GM19372 (cell line): ENCODE results near the gene TOP3B.
"Not testable (repeated sequence)": the region's sequence is repeated elsewhere in the genome, so short reads cannot be mapped to it uniquely, and the experiment has no call there.

ENCODE experiments used
- ATAC-seq: cut with Tn5 transposase; IDR thresholded peaks from one replicate; pipeline ENCODE4 v1.9.1; 2021; ENCODE audit warnings: mild to moderate bottlenecking, low read depth, moderate library complexity; ENCODE audit not compliant: unreplicated experiment

TOP3B gene

GRCh38 chr22:21932347-21932746 is 50.2 kb downstream of the TOP3B start:
- ATAC-seq: no peak

DNA sequence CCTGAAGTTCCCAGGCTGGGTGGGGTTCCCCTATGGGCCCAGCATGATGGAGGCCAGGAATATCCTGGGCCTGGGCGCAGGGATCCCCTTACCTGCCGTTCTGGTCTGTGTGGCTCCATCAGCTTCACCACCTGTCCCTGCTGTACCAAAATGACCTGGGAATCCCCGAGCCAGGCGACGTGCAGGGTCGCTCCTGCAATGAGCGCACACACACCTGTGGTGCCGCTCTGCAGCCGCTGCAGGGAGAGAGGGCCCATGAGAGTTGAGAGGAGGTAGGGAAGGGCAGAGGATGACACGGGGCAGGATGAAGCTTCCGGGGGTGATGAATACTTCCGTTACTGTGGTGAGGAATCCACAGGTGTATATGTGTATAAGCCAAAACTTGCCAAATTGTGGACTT is 51.5 kb downstream of the TOP3B start:
- no peak for ATAC-seq

DNA sequence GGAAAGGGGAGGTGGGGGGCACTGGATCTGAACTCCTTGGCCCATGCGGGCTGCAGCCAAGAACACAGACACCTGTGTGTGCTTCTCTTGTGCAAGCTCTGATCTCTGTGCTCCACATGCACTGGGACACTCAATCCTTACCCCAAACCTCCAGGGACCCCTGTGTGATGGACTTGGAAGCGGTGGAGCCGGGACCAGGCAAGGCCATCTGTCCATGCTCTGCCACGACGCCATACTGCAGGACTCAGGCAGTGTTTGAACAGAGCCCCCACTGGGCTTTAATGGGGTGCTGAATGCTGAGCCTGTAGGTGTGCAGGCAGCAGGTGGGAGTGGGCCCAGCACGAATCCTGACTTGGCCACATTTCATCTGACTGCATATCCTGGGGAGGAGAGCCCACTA is 53.3 kb downstream of the TOP3B start:
- ATAC-seq: no peak

DNA sequence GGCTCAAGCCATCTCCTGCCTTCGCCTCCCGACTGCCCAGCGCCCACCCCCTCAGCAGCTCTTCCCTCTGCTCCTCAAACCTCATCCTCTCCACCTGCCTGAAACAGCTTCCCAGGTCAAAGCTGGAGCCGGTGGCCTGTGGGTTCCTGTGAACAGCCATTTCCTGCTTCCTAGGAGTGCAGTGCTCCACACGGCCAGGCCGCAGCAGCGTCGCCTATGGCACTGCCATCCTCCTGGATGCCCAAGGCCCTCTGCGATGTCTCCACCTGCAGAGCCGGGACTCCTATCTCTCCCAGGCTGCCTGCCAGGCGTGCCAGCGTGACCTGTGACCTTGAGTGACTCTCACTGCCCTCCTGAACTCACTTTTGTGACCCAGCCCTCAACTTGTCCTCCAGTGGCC is 54.5 kb downstream of the TOP3B start:
- ATAC-seq: no peak

DNA sequence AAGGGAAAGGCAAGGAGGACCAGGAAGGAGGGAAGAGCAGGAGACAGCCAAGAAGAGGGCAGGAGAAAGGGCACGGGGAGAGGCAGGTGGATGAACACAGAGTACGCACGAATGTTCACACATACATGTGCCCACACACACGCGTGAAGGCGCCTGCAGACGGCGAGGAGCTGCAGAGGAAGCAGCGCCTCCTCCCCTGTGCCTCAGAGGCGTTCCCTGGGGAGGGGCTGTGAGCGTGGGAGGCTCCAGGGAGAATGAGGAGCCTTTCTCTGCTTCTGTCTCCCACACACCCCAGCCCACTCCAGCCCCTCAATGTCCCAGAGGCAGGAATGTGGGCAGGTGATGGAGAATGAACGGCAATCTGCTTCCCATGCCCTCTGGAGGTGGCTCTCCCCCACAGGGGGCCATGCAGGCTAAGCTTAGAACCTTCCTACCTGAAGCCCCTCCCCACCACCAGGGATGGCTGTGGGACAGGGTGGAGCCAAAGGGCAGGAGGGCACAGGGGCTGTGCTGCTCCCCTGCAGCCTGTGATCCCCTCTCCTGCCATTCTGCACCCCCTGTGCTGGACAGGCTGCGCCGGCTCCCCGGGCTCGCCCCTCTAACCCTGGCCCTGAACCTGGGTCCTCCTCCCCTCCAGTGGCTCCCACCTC is 55.3 kb downstream of the TOP3B start:
- ATAC-seq: no peak

- no peak for ATAC-seq
Measured at GRCh38 chr22:21926728-21927127, 55.9 kb downstream of the TOP3B start.

- ATAC-seq: no peak
Measured at GRCh38 chr22:21923163-21923561, 59.4 kb downstream of the TOP3B start.

- ATAC-seq: no peak
Measured at GRCh38 chr22:21922370-21923162, 60.0 kb downstream of the TOP3B start.

- ATAC-seq: no peak
Measured at GRCh38 chr22:21921729-21922128, 60.9 kb downstream of the TOP3B start.

GRCh38 chr22:21921184-21921721 is 61.3 kb downstream of the TOP3B start:
- ATAC-seq: no peak

- no peak for ATAC-seq
Measured at GRCh38 chr22:21920341-21921183, 62.0 kb downstream of the TOP3B start.

DNA sequence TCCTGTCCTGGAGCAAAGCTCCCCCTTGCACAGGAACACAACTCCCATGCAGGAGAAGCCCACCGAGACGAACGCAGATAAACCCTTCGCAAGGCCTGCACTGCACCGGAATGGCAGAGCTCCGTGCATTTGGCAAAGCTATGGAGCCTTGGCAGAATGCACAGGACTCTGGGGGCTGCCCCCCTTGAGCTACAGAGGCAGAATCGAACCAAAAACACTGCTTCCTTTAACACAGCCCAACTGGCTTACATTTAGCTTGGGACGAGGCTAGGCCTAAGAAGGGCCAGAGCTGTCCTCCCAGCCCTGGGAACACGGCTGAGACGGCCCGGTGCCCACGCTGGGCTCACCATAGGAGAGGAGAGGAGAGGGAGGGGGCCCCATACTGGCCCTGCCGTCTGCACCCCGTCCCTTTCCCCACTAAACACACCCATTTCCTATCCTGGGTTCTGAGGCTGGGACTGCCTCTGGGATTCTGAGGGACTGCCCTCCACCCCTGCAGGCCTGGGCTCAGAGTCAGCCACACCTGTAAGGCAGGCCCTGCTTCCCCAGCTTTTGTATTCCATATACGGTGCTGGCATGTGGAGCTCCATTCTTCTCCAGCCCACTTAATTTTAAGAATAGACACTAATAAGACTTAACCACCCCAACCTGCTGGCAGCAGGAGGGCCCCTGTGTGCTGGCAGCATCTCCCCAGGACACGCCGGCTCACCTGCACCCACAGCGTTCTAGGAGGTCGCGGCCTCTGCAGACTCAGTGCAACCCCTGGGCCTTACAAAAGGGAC is 62.9 kb downstream of the TOP3B start:
- ATAC-seq: no peak

GRCh38 chr22:21918466-21919185 is 64.0 kb downstream of the TOP3B start:
- ATAC-seq: no peak

- no peak for ATAC-seq
Measured at GRCh38 chr22:21917959-21918261, 64.7 kb downstream of the TOP3B start.

- ATAC-seq: no peak
Measured at GRCh38 chr22:21917181-21917958, 65.2 kb downstream of the TOP3B start.

DNA sequence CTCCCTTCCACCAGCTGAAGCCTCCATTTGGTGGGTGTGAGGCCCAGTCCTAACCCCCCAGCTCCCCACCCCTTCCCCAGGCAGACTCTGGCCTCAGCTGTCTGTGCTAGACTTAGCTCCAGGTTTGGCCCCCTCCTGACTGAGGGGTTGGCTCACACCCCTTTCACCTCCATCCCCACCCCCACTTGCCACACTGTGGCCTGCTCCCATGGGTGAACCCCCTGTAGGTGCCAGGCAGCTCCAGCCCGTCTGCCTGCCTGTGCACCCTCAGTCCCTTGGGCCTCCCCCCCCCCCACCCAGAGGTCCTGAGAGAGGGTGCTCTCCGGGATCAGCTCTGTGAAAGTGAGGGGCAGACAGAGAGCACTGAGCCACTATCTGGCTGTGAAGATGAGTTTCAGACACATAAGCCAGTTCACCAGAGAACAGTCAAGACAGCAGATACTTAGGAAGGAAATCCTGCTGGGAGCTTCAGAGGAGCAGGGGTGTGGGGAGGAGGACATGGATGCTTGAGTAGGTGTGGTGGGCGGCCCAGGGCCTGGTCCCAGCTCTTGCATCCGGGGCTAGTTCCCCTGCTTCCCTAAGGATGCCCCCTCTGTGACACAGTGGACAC is 66.2 kb downstream of the TOP3B start:
- ATAC-seq: no peak

DNA sequence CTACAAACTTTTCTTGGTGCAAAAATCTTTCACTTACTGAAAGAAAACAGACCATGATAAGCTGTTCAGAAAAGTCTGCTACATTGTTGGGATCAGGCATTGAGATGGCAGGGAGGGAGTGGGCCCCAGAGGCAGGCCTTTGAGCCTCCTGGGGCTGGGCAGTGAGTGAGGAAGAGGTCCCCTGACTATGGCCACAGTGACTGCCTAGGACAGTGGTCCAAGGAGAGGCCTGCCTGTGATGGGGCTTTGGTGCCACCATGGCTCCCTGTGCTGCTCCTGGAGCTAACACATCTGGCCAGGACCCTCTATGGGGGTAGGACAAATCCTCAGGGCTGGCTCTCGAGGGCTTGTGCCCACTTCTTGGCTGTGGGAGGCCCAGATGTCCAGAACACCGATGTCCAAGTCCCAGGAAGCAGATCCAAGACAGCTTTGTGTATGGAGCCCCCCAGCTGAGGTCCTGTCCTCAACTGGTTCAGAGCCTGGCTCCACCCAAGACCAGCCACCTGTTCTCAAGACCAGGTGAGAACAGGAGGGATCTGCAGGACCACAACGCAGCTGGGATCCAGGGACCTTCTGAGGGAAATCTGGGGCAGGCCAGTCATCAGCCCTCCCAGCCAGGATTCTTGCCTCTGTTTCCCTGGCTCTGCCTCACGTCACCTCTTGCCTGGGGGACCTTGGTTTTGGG is 66.8 kb downstream of the TOP3B start:
- ATAC-seq: no peak

DNA sequence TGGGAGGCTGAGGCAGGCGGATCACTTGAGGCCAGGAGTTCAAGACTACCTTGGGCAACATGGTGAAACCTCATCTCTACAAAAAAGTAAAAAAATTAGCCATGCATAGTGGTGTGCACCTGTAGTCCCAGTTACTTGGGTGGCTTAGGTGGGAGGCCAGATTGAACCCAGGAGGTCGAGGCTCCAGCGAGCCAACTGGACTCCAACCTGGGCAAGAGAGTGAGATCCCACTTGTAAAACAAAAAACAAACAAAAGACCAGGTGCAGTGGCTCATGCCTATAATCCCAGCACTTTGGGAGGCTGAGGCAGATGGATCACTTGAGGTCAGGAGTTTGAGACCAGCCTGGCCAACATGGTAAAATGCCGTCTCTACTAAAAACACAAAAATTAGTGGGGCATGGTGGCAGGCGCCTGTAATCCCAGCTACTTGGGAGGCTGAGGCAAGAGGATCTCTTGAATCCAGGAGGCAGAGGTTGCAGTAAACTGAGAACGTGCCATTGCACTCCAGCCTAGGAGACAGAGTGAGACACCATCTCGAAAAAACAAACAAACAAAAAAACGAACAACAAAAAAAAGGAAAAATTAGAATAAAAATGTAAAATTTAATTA is 68.4 kb downstream of the TOP3B start:
- ATAC-seq: not testable (repeated sequence)
